ENCODE data around the gene ABHD17B.
"Not testable (repeated sequence)": the region's sequence is repeated elsewhere in the genome, so short reads cannot be mapped to it uniquely, and the experiment has no call there.

ABHD17B gene

GRCh38 chr9:71911061-71911907, at the start of gene ABHD17B, which contains the start of gene C9orf85:
Gene ABHD17B (minus strand): TSS chr9:71911193. CDS start chr9:71875080, 36,113 bp downstream.
Gene C9orf85 (plus strand): TSS chr9:71911639. CDS start chr9:71911735, 96 bp downstream.
- peak within 1 kb of the TSS; percentile 90 for H3K4me3 ChIP-seq (ENCODE audit: low read depth, low read length)
- no peak for TF ChIP-seq CTCF (conservative IDR thresholded peaks at IDR 0.05; ENCODE audit: low read depth, low read length)

GRCh38 chr9:71955300-71955915, 44.4 kb upstream of the ABHD17B start:
- TF ChIP-seq CTCF (conservative IDR thresholded peaks at IDR 0.05; ENCODE audit: low read depth, low read length): no peak
- H3K4me3 ChIP-seq (ENCODE audit: low read depth, low read length): no peak overlapping the region
- DNase-seq (ENCODE audit: low read depth): no peak

More at GRCh38 chr9:71911061-71911907, at the start of gene ABHD17B, which contains the start of gene C9orf85:
- DNase-seq (ENCODE audit: low read depth): peak; percentile 100

GRCh38 chr9:71954652-71955051, 43.7 kb upstream of the ABHD17B start:
- not testable (repeated sequence) for H3K4me3 ChIP-seq (ENCODE audit: low read depth, low read length); DNase-seq (ENCODE audit: low read depth)

GRCh38 chr9:71944754-71945375, 33.9 kb upstream of the ABHD17B start:
- no peak for DNase-seq (ENCODE audit: low read depth)
- no peak for TF ChIP-seq CTCF (conservative IDR thresholded peaks at IDR 0.05; ENCODE audit: low read depth, low read length)
- no peak overlapping the region for H3K4me3 ChIP-seq (ENCODE audit: low read depth, low read length)

- TF ChIP-seq CTCF (conservative IDR thresholded peaks at IDR 0.05; ENCODE audit: low read depth, low read length): no peak
- no peak overlapping the region for H3K4me3 ChIP-seq (ENCODE audit: low read depth, low read length)
- DNase-seq (ENCODE audit: low read depth): peak; percentile 36
These were observed 31.1 kb upstream of the ABHD17B start for GRCh38 chr9:71941998-71942567.

- H3K4me3 ChIP-seq (ENCODE audit: low read depth, low read length): no peak overlapping the region
- DNase-seq (ENCODE audit: low read depth): peak; percentile 30
- no peak for TF ChIP-seq CTCF (conservative IDR thresholded peaks at IDR 0.05; ENCODE audit: low read depth, low read length)
These were observed 30.1 kb upstream of the ABHD17B start for GRCh38 chr9:71941060-71941568.

- H3K4me3 ChIP-seq (ENCODE audit: low read depth, low read length): no peak overlapping the region
- DNase-seq (ENCODE audit: low read depth): no peak
- no peak for TF ChIP-seq CTCF (conservative IDR thresholded peaks at IDR 0.05; ENCODE audit: low read depth, low read length)
These were observed 26.9 kb upstream of the ABHD17B start for GRCh38 chr9:71937898-71938297.

Data from choroid plexus epithelial cell (primary cell).